ENCODE measurements around the gene PROZ. TPM values are rescaled to one million over a fixed set of nuclear protein-coding genes. Genes with fewer than 3 reads are reported as not detected.

The PROZ gene
- total RNA-seq, 6 experiments from 2014 or later: not detected

GRCh38 chr13:113116871-113117271 is 41.6 kb upstream of the PROZ start:
- no peak overlapping the region for H3K4me3 Mint-ChIP-seq
- no peak for DNase-seq
- peaks cover 21% of the 10 kb centered on the region for H3K27me3 Mint-ChIP-seq (ENCODE audit: insufficient read depth)
- no peak for TF ChIP-seq CTCF (IDR thresholded peaks at IDR 0.05)
- no peak overlapping the region for H3K27ac Mint-ChIP-seq
- no peaks in the 10 kb centered on the region for H3K9me3 Mint-ChIP-seq
- peaks cover 9% of the 10 kb centered on the region for H3K4me1 Mint-ChIP-seq (ENCODE audit: low read depth)
- no peaks in the 10 kb centered on the region for H3K36me3 Mint-ChIP-seq (ENCODE audit: low read depth)

GRCh38 chr13:113117335-113117872 is 41.0 kb upstream of the PROZ start:
- no peak for DNase-seq
- no peak overlapping the region for H3K4me3 Mint-ChIP-seq
- peaks cover 14% of the 10 kb centered on the region for H3K4me1 Mint-ChIP-seq (ENCODE audit: low read depth)
- H3K36me3 Mint-ChIP-seq (ENCODE audit: low read depth): no peaks in the 10 kb centered on the region
- H3K27me3 Mint-ChIP-seq (ENCODE audit: insufficient read depth): peaks cover 21% of the 10 kb centered on the region
- H3K9me3 Mint-ChIP-seq: no peaks in the 10 kb centered on the region
- no peak for TF ChIP-seq CTCF (IDR thresholded peaks at IDR 0.05)
- H3K27ac Mint-ChIP-seq: no peak overlapping the region

DNA sequence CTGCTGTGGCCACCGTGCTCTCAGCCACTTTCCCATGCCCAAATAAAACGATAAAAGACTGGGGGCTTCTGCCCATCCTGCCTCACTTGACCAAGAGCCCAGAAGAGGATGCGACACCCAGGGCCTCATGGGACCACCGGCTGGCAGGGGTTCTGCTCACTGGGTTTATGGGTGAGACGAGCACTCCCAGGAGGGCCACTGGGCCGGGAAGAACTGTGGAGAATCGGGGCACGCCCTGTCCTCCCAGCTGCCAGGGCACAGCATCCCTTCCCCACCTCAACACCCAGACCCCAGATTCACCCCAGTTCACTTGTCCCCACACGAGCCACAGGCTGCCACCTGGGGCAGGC is 40.6 kb upstream of the PROZ start:
- H3K9me3 Mint-ChIP-seq: no peaks in the 10 kb centered on the region
- H3K27ac Mint-ChIP-seq: no peak overlapping the region
- peaks cover 21% of the 10 kb centered on the region for H3K27me3 Mint-ChIP-seq (ENCODE audit: insufficient read depth)
- peaks cover 19% of the 10 kb centered on the region for H3K4me1 Mint-ChIP-seq (ENCODE audit: low read depth)
- TF ChIP-seq CTCF (IDR thresholded peaks at IDR 0.05): no peak
- no peak for DNase-seq
- H3K4me3 Mint-ChIP-seq: no peak overlapping the region
- no peaks in the 10 kb centered on the region for H3K36me3 Mint-ChIP-seq (ENCODE audit: low read depth)

DNA sequence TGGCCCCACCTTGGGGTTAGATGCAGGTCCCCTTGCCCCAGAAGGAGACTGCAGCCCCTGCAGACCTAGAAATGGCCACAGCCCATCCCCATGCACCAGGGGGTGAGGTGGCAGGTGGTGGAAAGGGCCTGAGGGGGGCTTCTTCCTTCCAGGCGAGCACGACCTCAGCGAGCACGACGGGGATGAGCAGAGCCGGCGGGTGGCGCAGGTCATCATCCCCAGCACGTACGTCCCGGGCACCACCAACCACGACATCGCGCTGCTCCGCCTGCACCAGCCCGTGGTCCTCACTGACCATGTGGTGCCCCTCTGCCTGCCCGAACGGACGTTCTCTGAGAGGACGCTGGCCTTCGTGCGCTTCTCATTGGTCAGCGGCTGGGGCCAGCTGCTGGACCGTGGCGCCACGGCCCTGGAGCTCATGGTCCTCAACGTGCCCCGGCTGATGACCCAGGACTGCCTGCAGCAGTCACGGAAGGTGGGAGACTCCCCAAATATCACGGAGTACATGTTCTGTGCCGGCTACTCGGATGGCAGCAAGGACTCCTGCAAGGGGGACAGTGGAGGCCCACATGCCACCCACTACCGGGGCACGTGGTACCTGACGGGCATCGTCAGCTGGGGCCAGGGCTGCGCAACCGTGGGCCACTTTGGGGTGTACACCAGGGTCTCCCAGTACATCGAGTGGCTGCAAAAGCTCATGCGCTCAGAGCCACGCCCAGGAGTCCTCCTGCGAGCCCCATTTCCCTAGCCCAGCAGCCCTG is 40.0 kb upstream of the PROZ start:
- Mint-ChIP-seq H3K36me3 (ENCODE audit: low read depth) (no peaks in the 10 kb centered on the region), H3K4me3 (no peak overlapping the region), H3K9me3 (no peaks in the 10 kb centered on the region), H3K4me1 (ENCODE audit: low read depth) (peaks cover 24% of the 10 kb centered on the region), H3K27ac (no peak overlapping the region), H3K27me3 (ENCODE audit: insufficient read depth) (peaks cover 21% of the 10 kb centered on the region)
- DNase-seq: no peak
- no peak for TF ChIP-seq CTCF (IDR thresholded peaks at IDR 0.05)

GRCh38 chr13:113119166-113119821 is 39.2 kb upstream of the PROZ start:
- DNase-seq: no peak
- Mint-ChIP-seq H3K27me3 (ENCODE audit: insufficient read depth) (peaks cover 17% of the 10 kb centered on the region), H3K27ac (no peak overlapping the region), H3K4me3 (no peak overlapping the region), H3K4me1 (ENCODE audit: low read depth) (peaks cover 24% of the 10 kb centered on the region), H3K36me3 (ENCODE audit: low read depth) (no peaks in the 10 kb centered on the region), H3K9me3 (no peaks in the 10 kb centered on the region)
- TF ChIP-seq CTCF (IDR thresholded peaks at IDR 0.05): no peak

Data from HFFc6 (cell line).